HepG2 (cell line): Measurements from ENCODE around the gene SH3GL1. TPM values are rescaled to one million over a fixed set of nuclear protein-coding genes. Genes with fewer than 3 reads are reported as not detected.

Source experiments
- CERS6 ChIP-seq: sonication (generic); formaldehyde crosslinking; IDR thresholded peaks from 2 replicates; pipeline ENCODE4 v1.5.0; 2020; ENCODE audit warnings: missing genetic modification reagents
- CREM ChIP-seq, 2 experiments: sonication (generic) in 1 of 2; formaldehyde crosslinking in 1 of 2; IDR thresholded peaks; 2 replicates each; pipeline versions ENCODE4 v1.4.0 to v1.6.1; 2016 to 2020; ENCODE audit warnings: antibody characterized with exemption in 1 of 2, mild to moderate bottlenecking in 1 of 2, missing genetic modification reagents in 1 of 2
- ELF3 ChIP-seq: IDR thresholded peaks from 2 replicates; pipeline ENCODE4 v1.6.1; 2016; ENCODE audit warnings: missing genetic modification reagents, missing compliant biosample characterization
- FOXM1 ChIP-seq: sonication (generic); formaldehyde crosslinking; IDR thresholded peaks from 2 replicates; pipeline ENCODE4 v1.5.0; 2020; ENCODE audit warnings: missing genetic modification reagents
- GFI1 ChIP-seq: sonication (generic); formaldehyde crosslinking; IDR thresholded peaks from 2 replicates; pipeline ENCODE4 v1.5.0; 2020; ENCODE audit warnings: missing genetic modification reagents, mild to moderate bottlenecking, borderline replicate concordance
- MED13 ChIP-seq: sonication (generic); formaldehyde crosslinking; IDR thresholded peaks from 2 replicates; pipeline ENCODE4 v1.5.0; 2020; ENCODE audit warnings: missing genetic modification reagents
- NFIB ChIP-seq: sonication (generic); formaldehyde crosslinking; IDR thresholded peaks from 2 replicates; pipeline ENCODE4 v1.9.0; 2021; ENCODE audit warnings: missing genetic modification reagents, mild to moderate bottlenecking, borderline replicate concordance
- SNAI1 ChIP-seq: sonication (generic); formaldehyde crosslinking; IDR thresholded peaks from 2 replicates; pipeline ENCODE4 v1.5.0; 2020; ENCODE audit warnings: mild to moderate bottlenecking, missing genetic modification reagents, borderline replicate concordance
- SOX5 ChIP-seq: IDR thresholded peaks from 2 replicates; pipeline ENCODE4 v1.6.1; 2016; ENCODE audit warnings: borderline replicate concordance
- STAG1 ChIP-seq: sonication (generic); formaldehyde crosslinking; IDR thresholded peaks from 2 replicates; pipeline ENCODE4 v1.4.0; 2020; ENCODE audit warnings: missing genetic modification reagents
- TBL1XR1 ChIP-seq: fragments of 150-350 bp; IDR thresholded peaks from 2 replicates; pipeline ENCODE4 v1.6.1; 2014; ENCODE audit warnings: borderline replicate concordance, low read length; ENCODE audit not compliant: partially characterized antibody
- TBX2 ChIP-seq: sonication (generic); formaldehyde crosslinking; IDR thresholded peaks from 2 replicates; pipeline ENCODE4 v1.5.0; 2020; ENCODE audit warnings: missing genetic modification reagents, mild to moderate bottlenecking, borderline replicate concordance
- TFE3 ChIP-seq: IDR thresholded peaks from 2 replicates; pipeline ENCODE4 v1.6.1; 2016
- ZBTB21 ChIP-seq: sonication (generic); formaldehyde crosslinking; IDR thresholded peaks from 2 replicates; pipeline ENCODE4 v1.4.0; 2020; ENCODE audit warnings: missing genetic modification reagents
- ZNF136 ChIP-seq: sonication (generic); formaldehyde crosslinking; IDR thresholded peaks from 2 replicates; pipeline ENCODE4 v1.8.1; 2022; ENCODE audit warnings: low read depth, mild to moderate bottlenecking, moderate library complexity, missing genetic modification reagents
- ZNF33B ChIP-seq: sonication (generic); formaldehyde crosslinking; IDR thresholded peaks from 2 replicates; pipeline ENCODE4 v1.5.1; 2020; ENCODE audit warnings: mild to moderate bottlenecking, missing genetic modification reagents
- ZNF407 ChIP-seq: sonication (generic); formaldehyde crosslinking; IDR thresholded peaks from one replicate; pipeline ENCODE4 v1.5.1; 2020; ENCODE audit warnings: mild to moderate bottlenecking, missing genetic modification reagents; ENCODE audit errors: not compliant biosample characterization
- ZNF850 ChIP-seq: sonication (generic); formaldehyde crosslinking; conservative IDR thresholded peaks from 2 replicates; pipeline ENCODE4 v1.9.0; 2021; ENCODE audit warnings: mild to moderate bottlenecking, missing genetic modification reagents
- ZNF878 ChIP-seq: sonication (generic); formaldehyde crosslinking; IDR thresholded peaks from 2 replicates; pipeline ENCODE4 v1.8.1; 2023; ENCODE audit warnings: mild to moderate bottlenecking, missing genetic modification reagents, moderate library complexity
- polyA plus RNA-seq, 8 experiments: library from polyadenylated mRNA; depleted of rRNA in 3 of 8; stranded (reverse) in 7 of 8; unstranded in 1 of 8; fragments of >200 nt; fragmentation: Illumina TruSeq in 4 of 8; extraction: Trizol in 4 of 8; gene quantifications; 2 replicates each; pipeline versions ENCODE4 v1.2.1 to v1.2.3, GENCODE V29; 2011 to 2016; ENCODE audit warnings: low read depth in 4 of 8, missing spikeins in 1 of 8, mixed read lengths in 1 of 8; ENCODE audit not compliant: insufficient read depth in 1 of 8
- total RNA-seq, 5 experiments: library from RNA; depleted of rRNA; stranded (reverse); fragments of >200 nt; fragmentation: Illumina TruSeq; extraction: Trizol; gene quantifications; 2 replicates each; pipeline ENCODE4 v1.2.3, GENCODE V29; 2016; ENCODE audit warnings: low read depth in 1 of 5

The SH3GL1 gene
- total and polyA plus RNA-seq, 2 of the 13 experiments (the other 11 are each of a cell fraction or from before 2014, with no cell fraction given) = 33.0 to 45.1 TPM

- 0 out of 2 replicates have a peak, but pooled peaks have one; percentile 42 for TF ChIP-seq NFIB
- TF ChIP-seq MED13 (CRISPR knock-in tag) = peak; percentile 22; the same call in 1 of the 2 replicates
- peak; percentile 72 for TF ChIP-seq TBX2 (CRISPR knock-in tag)
- no peak for TF ChIP-seq TBL1XR1
- no peak for TF ChIP-seq ZNF878 (CRISPR knock-in tag)
- peak; percentile 65 for TF ChIP-seq CREM (IDR thresholded peaks at IDR 0.05)
- TF ChIP-seq CREM (CRISPR knock-in tag; IDR thresholded peaks at IDR 0.05) = no peak
- TF ChIP-seq ZNF850 = peak; percentile 92; the same call in 1 of the 2 replicates
- TF ChIP-seq ELF3 (CRISPR knock-in tag) = peak; percentile 48
- no peak for TF ChIP-seq ZNF407 (CRISPR knock-in tag)
- TF ChIP-seq TFE3 (CRISPR knock-in tag) = no peak
- peak; percentile 65; the same call in 1 of the 2 replicates for TF ChIP-seq GFI1
- peak; percentile 1; the same call in 1 of the 2 replicates for TF ChIP-seq SOX5 (CRISPR knock-in tag)
- no peak for TF ChIP-seq ZBTB21
- TF ChIP-seq FOXM1 (CRISPR knock-in tag) = no peak
- no peak for TF ChIP-seq CERS6
- TF ChIP-seq ZNF136 (CRISPR knock-in tag) = no peak
- no peak for TF ChIP-seq STAG1 (CRISPR knock-in tag)
- TF ChIP-seq SNAI1 = peak; percentile 72; the same call in 1 of the 2 replicates
- no peak for TF ChIP-seq ZNF33B (CRISPR knock-in tag)
These were observed 57.6 kb downstream of the SH3GL1 start (continued) for GRCh38 chr19:4342615-4343369.
